ENCODE results near the gene AKR1C3. TPM values are rescaled to one million over a fixed set of nuclear protein-coding genes. Genes with fewer than 3 reads are reported as not detected.

Gene AKR1C3
- total RNA-seq (2012; rRNA removed) (0.18 and 0.28 TPM in 2 replicates), polyA plus RNA-seq (2012; rRNA removed) (0.22 and 0.51 TPM in 2 replicates), Bru-seq, nascent RNA (percentile 19 among the genes with signal in this experiment), BruChase-seq, experiment 1, labeled RNA remaining after a 6-hour chase (percentile 23 among the genes with signal in this experiment), BruChase-seq, experiment 2, labeled RNA remaining after a 2-hour chase (percentile 21 among the genes with signal in this experiment)
- polyA plus RNA-seq (2012; cell fraction: cytosol; rRNA removed), result 0.44 and 0.62 TPM in 2 replicates
- 0.23 and 0.33 TPM in 2 replicates for polyA plus RNA-seq (2012; cell fraction: nucleus; rRNA removed; ENCODE audit: low replicate concordance)
- long read RNA-seq, partial matches to known transcripts, result 0 of 5 reads
- long read RNA-seq, other reads (novel, unspliced or antisense), result 1 of 5 reads

GRCh38 chr10:5094265-5095205 lies at the start of gene AKR1C3:
Gene AKR1C3 (plus strand): TSS chr10:5094414. CDS start chr10:5094445, 31 bp downstream.
- H2AK9ac ChIP-seq (replicated peaks; ENCODE audit: low read depth, low read length, poor library complexity), result no peak within 1 kb of the TSS
- no peak within 1 kb of the TSS; the same call in 1 of the 2 replicates for H3K9ac ChIP-seq (ENCODE audit: low read depth, low read length)
- H3K27ac ChIP-seq (ENCODE audit: insufficient read depth, low read length), result no peak within 1 kb of the TSS
- no peak within 1 kb of the TSS for H2BK20ac ChIP-seq (ENCODE audit: low read depth, low read length)
- ChIA-PET POLR2A (ENCODE audit: unreplicated experiment) (no interaction called here), CTCF (interaction anchor here (0.7 to 5.0 kb wide), 2 partner anchors 235 to 245 kb away, joined by 3 to 24 read pairs; no protein-coding TSS in a partner anchor)
- dilution Hi-C loops (cut with HindIII; ENCODE audit: low sequenced_read_pairs, unreplicated experiment), result no loop called here
- ATAC-seq (ENCODE audit: low read depth), result peak; percentile 91
- DNase-seq, result peak; percentile 65
- H3K9me1 ChIP-seq (ENCODE audit: insufficient read depth, low read length), result no peaks in the 10 kb centered on the region
- H4K5ac ChIP-seq (ENCODE audit: low read depth, low read length), result no peak within 1 kb of the TSS
- no peaks in the 10 kb centered on the region for H3K9me3 ChIP-seq (ENCODE audit: control insufficient read depth, insufficient read depth, low read length)
- no peak within 1 kb of the TSS for H3K14ac ChIP-seq (replicated peaks; ENCODE audit: low read depth, low read length)
- H2AFZ ChIP-seq (replicated peaks; ENCODE audit: low read length, poor library complexity), result no peak within 1 kb of the TSS
- WGBS, 2 experiments (ENCODE audit: extremely low coverage in 2 of 2, insufficient read length in 1 of 2), result no CpG with 5 or more reads among the region's 9 CpGs
- no peak within 1 kb of the TSS for H3K23ac ChIP-seq (ENCODE audit: low read depth, low read length)
- no peaks in the 10 kb centered on the region for H3K79me1 ChIP-seq (ENCODE audit: low read depth in 1 of 2, low read length in 2 of 2)
- H3K27me3 ChIP-seq (ENCODE audit: control insufficient read depth, insufficient read depth, low read length), result no peaks in the 10 kb centered on the region; the same call in none of the 2 replicates
- intact Hi-C loops (cut with micrococcal nuclease), result loop anchor here (1.0 to 10.0 kb wide), 6 partner anchors 76 to 288 kb away; no protein-coding TSS in a partner anchor
- H4K8ac ChIP-seq (ENCODE audit: low read depth in 2 of 2, low read length in 2 of 2), result no peak within 1 kb of the TSS
- no peak within 1 kb of the TSS for H2BK15ac ChIP-seq (ENCODE audit: low read depth, low read length)
- no peaks in the 10 kb centered on the region for H3K36me3 ChIP-seq (ENCODE audit: control insufficient read depth, insufficient read depth, low read length)
- no peak within 1 kb of the TSS for H2AK5ac ChIP-seq (ENCODE audit: low read depth, low read length)
- H3K18ac ChIP-seq (ENCODE audit: low read depth, low read length), result no peak within 1 kb of the TSS
- no peaks in the 10 kb centered on the region for H3K4me1 ChIP-seq (ENCODE audit: control insufficient read depth, insufficient read depth, low read length)
- BruUV-seq (replicated peaks), result no TSS peak
- in situ Hi-C loops (cut with MboI; ENCODE audit: low sequenced_read_pairs), result loop anchor here (5.0 kb wide), 1 partner anchor 242 kb away; no protein-coding TSS in a partner anchor
- no peaks in the 10 kb centered on the region for H4K20me1 ChIP-seq (ENCODE audit: insufficient read depth, low read length)
- H2BK5ac ChIP-seq (ENCODE audit: low read depth, low read length, poor library complexity, severe bottlenecking), result no peak within 1 kb of the TSS
- no peak within 1 kb of the TSS for H3K56ac ChIP-seq (ENCODE audit: extremely low read depth, insufficient read depth, low read length)
- no peak within 1 kb of the TSS for H3K4ac ChIP-seq (ENCODE audit: low read depth, low read length)
- H2BK120ac ChIP-seq (ENCODE audit: low read depth, low read length), result no peak within 1 kb of the TSS
- no peak within 1 kb of the TSS for H4K91ac ChIP-seq (ENCODE audit: insufficient read depth, low read depth, low read length)
- TF ChIP-seq CTCF (conservative IDR thresholded peaks at IDR 0.05; ENCODE audit: low read depth, low read length) (peak; percentile 63), ELK1 (IDR thresholded peaks at IDR 0.05; ENCODE audit: borderline replicate concordance, low read depth, low read length) (no peak), RAD21 (IDR thresholded peaks at IDR 0.05; ENCODE audit: low read length) (peak; percentile 61), SMC3 (IDR thresholded peaks at IDR 0.05; ENCODE audit: low read depth, low read length) (peak; percentile 74)
- H3K4me3 ChIP-seq (ENCODE audit: insufficient read depth, low read depth, low read length), result no peak within 1 kb of the TSS
- peak within 1 kb of the TSS; percentile 50 for H3K4me2 ChIP-seq (ENCODE audit: low read depth, low read length)
